Measurements from ENCODE around the gene HAO1. TPM values are rescaled to one million over a fixed set of nuclear protein-coding genes. Genes with fewer than 3 reads are reported as not detected.

HAO1 gene
- total RNA-seq, 1 donor from 2014 or later = not detected

DNA sequence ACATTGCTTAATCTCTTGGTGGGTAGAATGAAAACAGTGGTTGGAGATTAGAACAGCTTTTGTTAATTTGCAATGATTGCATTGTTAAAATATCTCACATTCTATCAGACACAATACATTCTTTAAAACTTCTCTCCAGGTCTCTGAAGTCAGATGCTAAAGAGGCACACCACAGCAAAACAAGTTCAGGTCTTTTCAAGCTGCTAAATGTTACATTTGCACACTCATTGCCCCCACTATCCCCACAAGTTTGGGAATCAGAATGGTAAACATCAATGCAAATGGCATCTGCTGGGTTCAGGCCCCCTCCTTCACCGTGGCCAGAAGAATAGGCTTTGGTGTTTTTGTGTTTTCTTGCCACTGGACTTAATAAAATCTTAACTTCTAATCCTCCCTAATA is 10.1 kb upstream of the HAO1 start:
- Histone ChIP-seq H3K79me2 (ENCODE audit: low read depth) (no peaks in the 10 kb centered on the region), H3K4me3 (no peak overlapping the region), H3K4me1 (no peaks in the 10 kb centered on the region), H3K27ac (no peak overlapping the region), H3F3A (ENCODE audit: low read depth) (no peaks in the 10 kb centered on the region), H3K9ac (no peak overlapping the region), H3K27me3 (no peaks in the 10 kb centered on the region), H3K9me3 (ENCODE audit: low read depth) (no peaks in the 10 kb centered on the region), H2AFZ (replicated peaks) (no peak overlapping the region), H3K36me3 (no peaks in the 10 kb centered on the region), H4K20me1 (ENCODE audit: low read depth) (no peaks in the 10 kb centered on the region), H3K4me2 (no peak overlapping the region)
- H3K27ac Mint-ChIP-seq = no peak overlapping the region
- DNase-seq (ENCODE audit: low spot score) = no peak
- no peak overlapping the region for H3K4me3 Mint-ChIP-seq
- H3K27me3 Mint-ChIP-seq (ENCODE audit: insufficient read depth, low read depth) = no peaks in the 10 kb centered on the region
- peaks cover 30% of the 10 kb centered on the region for H3K9me3 Mint-ChIP-seq
- no peak for TF ChIP-seq EZH2 (IDR thresholded peaks at IDR 0.05)
- H3K4me1 Mint-ChIP-seq = no peaks in the 10 kb centered on the region
- H3K36me3 Mint-ChIP-seq = no peaks in the 10 kb centered on the region

DNA sequence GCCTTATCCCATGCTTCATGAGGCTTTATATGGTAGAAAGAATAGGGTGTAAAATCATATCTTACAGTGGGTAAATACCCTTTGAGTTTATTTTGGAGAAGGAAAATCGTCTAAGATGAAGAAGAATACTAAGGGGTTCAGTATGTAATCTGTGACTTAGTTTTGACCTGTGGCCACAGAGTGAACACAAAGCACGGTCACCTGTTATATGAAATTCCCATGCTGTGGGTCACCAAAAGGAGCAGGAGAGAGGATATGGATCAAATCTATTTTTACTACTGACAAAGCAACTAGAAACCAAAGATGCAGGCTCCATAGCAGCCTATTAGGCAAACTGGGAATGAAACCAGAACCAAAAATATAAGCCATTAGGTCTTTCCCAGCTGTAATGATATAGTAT is 3.6 kb upstream of the HAO1 start:
- peaks cover 5% of the 10 kb centered on the region for H3K27me3 Mint-ChIP-seq (ENCODE audit: insufficient read depth, low read depth)
- H3K27ac Mint-ChIP-seq = no peak overlapping the region
- H3K4me1 Mint-ChIP-seq = no peaks in the 10 kb centered on the region
- no peaks in the 10 kb centered on the region for H3K79me2 ChIP-seq (ENCODE audit: low read depth)
- H3K9me3 ChIP-seq (ENCODE audit: low read depth) = no peaks in the 10 kb centered on the region
- H3K27me3 ChIP-seq = no peaks in the 10 kb centered on the region
- no peak overlapping the region for H2AFZ ChIP-seq (replicated peaks)
- no peaks in the 10 kb centered on the region for H3F3A ChIP-seq (ENCODE audit: low read depth)
- H3K9me3 Mint-ChIP-seq = peaks cover 18% of the 10 kb centered on the region
- TF ChIP-seq, protein P1, sequence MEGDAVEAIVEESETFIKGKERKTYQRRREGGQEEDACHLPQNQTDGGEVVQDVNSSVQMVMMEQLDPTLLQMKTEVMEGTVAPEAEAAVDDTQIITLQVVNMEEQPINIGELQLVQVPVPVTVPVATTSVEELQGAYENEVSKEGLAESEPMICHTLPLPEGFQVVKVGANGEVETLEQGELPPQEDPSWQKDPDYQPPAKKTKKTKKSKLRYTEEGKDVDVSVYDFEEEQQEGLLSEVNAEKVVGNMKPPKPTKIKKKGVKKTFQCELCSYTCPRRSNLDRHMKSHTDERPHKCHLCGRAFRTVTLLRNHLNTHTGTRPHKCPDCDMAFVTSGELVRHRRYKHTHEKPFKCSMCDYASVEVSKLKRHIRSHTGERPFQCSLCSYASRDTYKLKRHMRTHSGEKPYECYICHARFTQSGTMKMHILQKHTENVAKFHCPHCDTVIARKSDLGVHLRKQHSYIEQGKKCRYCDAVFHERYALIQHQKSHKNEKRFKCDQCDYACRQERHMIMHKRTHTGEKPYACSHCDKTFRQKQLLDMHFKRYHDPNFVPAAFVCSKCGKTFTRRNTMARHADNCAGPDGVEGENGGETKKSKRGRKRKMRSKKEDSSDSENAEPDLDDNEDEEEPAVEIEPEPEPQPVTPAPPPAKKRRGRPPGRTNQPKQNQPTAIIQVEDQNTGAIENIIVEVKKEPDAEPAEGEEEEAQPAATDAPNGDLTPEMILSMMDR (IDR thresholded peaks at IDR 0.05) = no peak
- TF ChIP-seq EZH2phosphoT487 (IDR thresholded peaks at IDR 0.05) = no peak
- TF ChIP-seq EZH2 (IDR thresholded peaks at IDR 0.05) = no peak
- H3K27ac ChIP-seq = no peak overlapping the region
- no peak overlapping the region for H3K4me3 Mint-ChIP-seq
- no peak overlapping the region for H3K4me2 ChIP-seq
- no peak overlapping the region for H3K4me3 ChIP-seq
- no peaks in the 10 kb centered on the region for H3K36me3 Mint-ChIP-seq
- H3K36me3 ChIP-seq = no peaks in the 10 kb centered on the region
- H3K4me1 ChIP-seq = no peaks in the 10 kb centered on the region
- no peaks in the 10 kb centered on the region for H4K20me1 ChIP-seq (ENCODE audit: low read depth)
- no peak for DNase-seq (ENCODE audit: low spot score)
- no peak overlapping the region for H3K9ac ChIP-seq

DNA sequence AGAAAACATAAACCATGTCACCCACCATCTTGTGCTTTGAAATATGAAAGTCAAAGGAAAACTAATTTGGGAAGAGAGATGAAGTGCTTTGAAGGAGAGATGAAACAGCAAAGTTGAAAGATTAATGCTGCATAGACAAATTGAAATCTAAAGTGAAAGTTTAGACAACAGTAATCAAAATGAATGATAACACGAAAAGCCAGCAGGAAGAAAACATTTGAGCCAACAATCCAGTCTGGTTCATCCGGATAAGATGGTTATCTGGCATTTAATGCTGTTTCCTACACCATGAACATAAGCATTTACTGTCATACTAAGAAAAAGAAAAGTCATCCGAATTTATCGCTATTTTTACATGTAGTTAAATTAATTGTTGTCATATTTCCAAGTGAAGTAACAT is 595 bp downstream of the HAO1 start:
- Mint-ChIP-seq H3K4me3 (no peak overlapping the region), H3K27ac (no peak overlapping the region), H3K4me1 (peaks cover 5% of the 10 kb centered on the region), H3K27me3 (ENCODE audit: insufficient read depth, low read depth) (peaks cover 5% of the 10 kb centered on the region), H3K9me3 (peaks cover 9% of the 10 kb centered on the region), H3K36me3 (no peaks in the 10 kb centered on the region)
- Histone ChIP-seq H3K4me1 (no peaks in the 10 kb centered on the region), H3K4me3 (no peak overlapping the region), H3F3A (ENCODE audit: low read depth) (no peaks in the 10 kb centered on the region), H3K36me3 (no peaks in the 10 kb centered on the region), H2AFZ (replicated peaks) (no peak overlapping the region), H3K79me2 (ENCODE audit: low read depth) (no peaks in the 10 kb centered on the region), H3K27ac (no peak overlapping the region), H3K4me2 (no peak overlapping the region), H3K9ac (no peak overlapping the region), H4K20me1 (ENCODE audit: low read depth) (no peaks in the 10 kb centered on the region), H3K27me3 (no peaks in the 10 kb centered on the region), H3K9me3 (ENCODE audit: low read depth) (no peaks in the 10 kb centered on the region)
- no peak for TF ChIP-seq EZH2phosphoT487 (IDR thresholded peaks at IDR 0.05)
- TF ChIP-seq, protein P1 (IDR thresholded peaks at IDR 0.05) = no peak
- no peak for TF ChIP-seq EZH2 (IDR thresholded peaks at IDR 0.05)
- DNase-seq (ENCODE audit: low spot score) = no peak

DNA sequence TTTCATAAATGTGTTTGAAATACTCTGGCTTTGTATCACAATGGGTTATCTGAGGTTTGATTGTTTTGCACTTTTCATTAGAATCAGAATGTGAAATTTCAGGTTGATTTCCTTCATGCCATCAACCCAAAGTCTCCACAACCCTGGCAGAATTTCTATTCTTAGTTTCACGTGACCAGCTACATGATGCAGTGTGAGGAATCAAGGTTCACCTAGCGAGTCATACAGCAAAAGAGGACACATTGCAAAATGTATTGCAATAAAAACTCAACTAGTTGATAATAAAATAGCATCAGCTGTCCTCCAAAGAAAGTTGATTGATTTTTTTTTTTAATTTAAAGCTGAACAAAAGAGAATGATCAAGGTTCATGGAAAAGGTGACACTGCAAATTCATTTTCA is 2.2 kb downstream of the HAO1 start:
- Mint-ChIP-seq H3K4me1 (peaks cover 8% of the 10 kb centered on the region), H3K36me3 (no peaks in the 10 kb centered on the region), H3K9me3 (peaks cover 9% of the 10 kb centered on the region), H3K4me3 (no peak overlapping the region), H3K27me3 (ENCODE audit: insufficient read depth, low read depth) (peaks cover 5% of the 10 kb centered on the region), H3K27ac (no peak overlapping the region)
- no peak for DNase-seq (ENCODE audit: low spot score)
- H3F3A ChIP-seq (ENCODE audit: low read depth) = no peaks in the 10 kb centered on the region
- H3K79me2 ChIP-seq (ENCODE audit: low read depth) = no peaks in the 10 kb centered on the region
- TF ChIP-seq EZH2 (IDR thresholded peaks at IDR 0.05) (no peak), EZH2phosphoT487 (IDR thresholded peaks at IDR 0.05) (no peak)
- TF ChIP-seq, protein P1 (IDR thresholded peaks at IDR 0.05) = no peak
- H3K4me2 ChIP-seq = no peak overlapping the region
- H3K36me3 ChIP-seq = no peaks in the 10 kb centered on the region
- no peak overlapping the region for H3K9ac ChIP-seq
- H4K20me1 ChIP-seq (ENCODE audit: low read depth) = no peaks in the 10 kb centered on the region
- H3K27me3 ChIP-seq = no peaks in the 10 kb centered on the region
- H3K27ac ChIP-seq = no peak overlapping the region
- no peak overlapping the region for H3K4me3 ChIP-seq
- peaks cover 4% of the 10 kb centered on the region for H3K4me1 ChIP-seq
- no peak overlapping the region for H2AFZ ChIP-seq (replicated peaks)
- H3K9me3 ChIP-seq (ENCODE audit: low read depth) = no peaks in the 10 kb centered on the region
